Omental fat pad (tissue), 4 donors: ENCODE data around the gene MRGPRF. TPM values are rescaled to one million over a fixed set of nuclear protein-coding genes. Genes with fewer than 3 reads are reported as not detected.
A peak's percentile ranks its signal among the peaks of the same experiment; 100 is the strongest.

Experiments used
- ATAC-seq: fragments of 150-250 bp; one replicate; pipeline ENCODE4 v1.9.1; 2016; ENCODE audit warnings: mild to moderate bottlenecking, moderate library complexity; ENCODE audit not compliant: low FRiP score
- DNase-seq: peaks from one replicate; pipeline ENCODE4 v3.0.0-alpha.2; 2019; ENCODE audit warnings: low spot score
- CTCF ChIP-seq, 3 donors: fragments of 450-650 bp; IDR thresholded peaks; one replicate each; pipeline ENCODE4 v1.5.1; 2016 to 2017; ENCODE audit warnings: antibody characterized with exemption in 3 of 3, mild to moderate bottlenecking in 3 of 3, moderate library complexity in 2 of 3
- total RNA-seq, 4 donors: library from RNA; depleted of rRNA; stranded (reverse); fragments of >200 nt; gene quantifications; one replicate each; pipeline ENCODE4 v1.1.0, GENCODE V29; 2016

Gene MRGPRF
- total RNA-seq, 4 donors from 2014 or later: 27.8 to 59.4 (median 54.5) TPM

DNA sequence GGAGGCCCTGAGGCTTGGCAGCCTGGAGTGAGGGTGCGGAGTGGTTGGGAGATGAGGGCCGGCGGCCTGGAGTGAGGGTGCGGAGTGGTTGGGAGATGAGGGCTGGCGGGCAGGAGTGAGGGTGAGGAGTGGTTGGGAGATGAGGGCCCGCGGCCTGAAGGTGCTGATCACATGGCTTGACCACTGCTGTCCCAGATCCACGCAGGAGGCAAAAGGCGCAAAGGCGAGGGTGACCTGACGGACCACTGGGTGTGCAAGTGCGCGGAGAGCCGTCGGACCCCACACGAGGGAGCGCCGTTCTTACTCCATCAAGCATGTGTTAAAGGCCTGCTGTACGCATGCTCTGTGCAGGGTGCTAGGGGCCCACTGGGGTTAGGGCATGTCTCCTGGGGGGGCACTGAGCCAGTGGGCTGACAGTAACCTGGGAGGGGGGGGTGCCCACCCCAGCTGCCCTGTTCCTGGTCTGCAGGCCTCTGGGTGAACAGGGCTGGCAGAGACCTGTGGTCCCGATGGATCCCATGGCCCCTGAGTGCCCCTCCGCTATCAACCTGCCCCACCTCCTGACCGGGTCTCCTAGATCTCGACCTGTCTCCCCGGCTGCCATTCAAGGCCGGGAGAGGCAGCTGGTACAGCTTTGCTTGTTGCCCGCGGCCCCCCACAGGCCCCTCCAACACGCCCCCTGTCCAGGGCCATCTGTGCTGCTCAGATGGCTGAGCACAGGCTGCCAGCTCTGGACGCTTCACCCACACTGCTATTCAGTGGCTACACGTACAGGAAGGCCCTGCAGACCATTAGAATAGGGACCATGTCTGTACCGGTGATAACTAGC is 53.4 kb downstream of the MRGPRF start:
- TF ChIP-seq CTCF (IDR thresholded peaks at IDR 0.05): no peak

GRCh38 chr11:68958211-68958610 is 54.8 kb downstream of the MRGPRF start:
- DNase-seq: no peak
- TF ChIP-seq CTCF (IDR thresholded peaks at IDR 0.05): no peak
- no peak for ATAC-seq

More for the DNA sequence above, 53.4 kb downstream of the MRGPRF start:
- DNase-seq: no peak
- ATAC-seq: no peak

GRCh38 chr11:68956547-68957254 is 56.3 kb downstream of the MRGPRF start:
- no peak for DNase-seq
- no peak for TF ChIP-seq CTCF (IDR thresholded peaks at IDR 0.05)

DNA sequence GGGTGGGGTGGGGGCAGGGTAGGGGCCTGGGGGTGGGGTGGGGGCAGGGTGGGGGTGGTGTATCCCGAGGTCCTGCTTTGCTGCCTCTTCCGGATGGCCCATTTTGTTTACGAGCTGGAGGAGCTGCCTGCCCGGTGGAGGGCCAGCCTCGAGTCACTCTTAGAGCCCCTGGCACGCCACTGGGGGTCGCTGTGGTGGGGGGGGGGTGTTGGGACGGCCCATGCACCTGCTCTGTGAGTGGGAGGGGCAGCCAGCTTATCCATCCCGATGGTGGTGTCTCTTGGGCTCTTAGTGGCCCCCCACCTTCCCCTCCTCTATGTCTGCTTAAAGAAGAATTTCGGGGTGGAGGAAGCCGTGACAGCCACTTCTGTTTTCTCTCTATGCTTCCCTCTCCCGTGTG is 56.9 kb downstream of the MRGPRF start:
- ATAC-seq: no peak
- no peak for TF ChIP-seq CTCF (IDR thresholded peaks at IDR 0.05)
- no peak for DNase-seq

More at GRCh38 chr11:68956547-68957254, 56.3 kb downstream of the MRGPRF start:
- no peak for ATAC-seq

DNA sequence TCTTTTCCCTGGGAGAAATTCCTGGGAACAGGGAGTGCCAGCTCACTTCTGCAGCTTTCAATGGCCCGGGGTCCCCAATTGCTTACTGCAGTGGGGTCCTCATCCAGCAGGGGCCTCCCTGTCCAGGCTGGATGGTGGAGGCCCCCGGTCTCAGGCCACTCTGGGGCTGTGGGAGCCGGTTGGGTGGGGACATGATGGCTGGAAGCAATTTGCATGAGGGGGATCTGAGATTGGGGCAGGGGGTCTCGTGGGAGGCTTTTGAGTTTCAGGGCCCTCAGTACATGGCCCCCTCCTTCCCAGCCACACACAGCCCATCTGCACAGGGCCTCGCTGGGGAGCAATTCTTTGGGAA is 57.5 kb downstream of the MRGPRF start:
- peak; percentile 6 for ATAC-seq

GRCh38 chr11:68954836-68955606 is 58.0 kb downstream of the MRGPRF start:
- TF ChIP-seq CTCF (IDR thresholded peaks at IDR 0.05): no peak
- ATAC-seq: peak; percentile 73
- DNase-seq: peak; percentile 28

More for the DNA sequence above, 57.5 kb downstream of the MRGPRF start:
- TF ChIP-seq CTCF (IDR thresholded peaks at IDR 0.05): no peak
- DNase-seq: no peak

Other genes starting within 250 kb of the MRGPRF start
- 10 to 100 TPM; 36.1 to 54.9 (median 48.2) TPM for gene CPT1A, start 171.3 kb downstream of the MRGPRF start, total RNA-seq
- gene MRPL21, start 109.4 kb downstream of the MRGPRF start, total RNA-seq: 10 to 100 TPM; 31.8 to 57.5 (median 39.1) TPM
- gene IGHMBP2, start 109.4 kb downstream of the MRGPRF start, total RNA-seq: 10 to 100 TPM in 3 of 4 donors, 1 to 10 TPM in 1; 8.7 to 23.4 (median 13.8) TPM
- gene MRGPRD, start 32.3 kb downstream of the MRGPRF start, total RNA-seq: not detected
- 10 to 100 TPM; 11.8 to 23.3 (median 15.4) TPM for gene TPCN2, start 35.7 kb upstream of the MRGPRF start, total RNA-seq
- gene SMIM38, start 142.7 kb upstream of the MRGPRF start, total RNA-seq: 1 to 10 TPM in 1 of 4 donors, under 1 TPM in 3; 0.69 to 1.6 (median 0.85) TPM